ENCODE data around the gene DUSP7.

DUSP7 gene, protein sequence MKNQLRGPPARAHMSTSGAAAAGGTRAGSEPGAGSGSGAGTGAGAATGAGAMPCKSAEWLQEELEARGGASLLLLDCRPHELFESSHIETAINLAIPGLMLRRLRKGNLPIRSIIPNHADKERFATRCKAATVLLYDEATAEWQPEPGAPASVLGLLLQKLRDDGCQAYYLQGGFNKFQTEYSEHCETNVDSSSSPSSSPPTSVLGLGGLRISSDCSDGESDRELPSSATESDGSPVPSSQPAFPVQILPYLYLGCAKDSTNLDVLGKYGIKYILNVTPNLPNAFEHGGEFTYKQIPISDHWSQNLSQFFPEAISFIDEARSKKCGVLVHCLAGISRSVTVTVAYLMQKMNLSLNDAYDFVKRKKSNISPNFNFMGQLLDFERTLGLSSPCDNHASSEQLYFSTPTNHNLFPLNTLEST

DNA sequence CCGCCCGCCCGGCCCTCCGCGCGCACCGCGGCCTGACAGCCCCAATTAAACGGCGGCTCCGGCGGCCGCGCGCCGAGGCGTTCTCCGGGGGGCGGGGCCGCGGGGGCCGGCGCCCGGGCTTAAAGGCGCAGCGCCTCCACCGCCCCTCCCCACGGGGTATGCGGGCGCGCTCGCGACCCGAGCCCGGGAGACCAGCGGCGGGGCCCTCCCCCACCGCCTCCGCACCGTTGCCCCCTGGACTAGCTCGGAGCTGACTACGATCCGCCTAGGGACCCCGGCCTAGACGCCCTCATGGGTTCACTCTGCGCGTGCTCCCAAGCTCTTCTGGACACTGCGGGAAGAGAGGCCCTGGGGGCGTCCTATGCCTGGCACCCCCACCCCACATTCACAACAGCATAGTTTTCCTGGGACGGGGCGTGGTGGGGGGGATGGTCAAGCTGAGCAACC lies at the start of gene DUSP7:
TSS of gene DUSP7 (minus strand) at position 51 of the 447 bp plus-strand sequence. CDS start 205 bp downstream, outside the sequence.
- peak; percentile 77 for DNase-seq

- DNase-seq = no peak
These were observed 48.6 kb upstream of the DUSP7 start for GRCh38 chr3:52104684-52105640.

DNA sequence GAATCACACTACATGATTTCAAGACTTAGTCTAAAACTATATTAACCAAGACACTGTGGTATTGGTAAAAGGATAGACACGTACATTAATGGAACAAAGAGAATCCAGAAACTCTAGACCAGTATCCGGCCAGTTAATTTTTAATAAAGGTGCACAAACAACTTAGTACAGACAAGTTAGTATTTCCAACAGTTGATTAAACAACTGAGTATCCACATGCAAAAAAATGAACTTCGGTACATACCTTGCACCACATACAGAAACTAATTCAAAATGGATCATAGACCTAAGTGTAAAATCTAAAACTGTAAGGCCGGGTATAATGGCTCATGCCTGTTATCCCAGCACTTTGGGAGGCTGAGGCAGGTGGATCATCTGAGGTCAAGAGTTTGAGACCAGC lies 46.6 kb upstream of the DUSP7 start:
- no peak for DNase-seq

DNA sequence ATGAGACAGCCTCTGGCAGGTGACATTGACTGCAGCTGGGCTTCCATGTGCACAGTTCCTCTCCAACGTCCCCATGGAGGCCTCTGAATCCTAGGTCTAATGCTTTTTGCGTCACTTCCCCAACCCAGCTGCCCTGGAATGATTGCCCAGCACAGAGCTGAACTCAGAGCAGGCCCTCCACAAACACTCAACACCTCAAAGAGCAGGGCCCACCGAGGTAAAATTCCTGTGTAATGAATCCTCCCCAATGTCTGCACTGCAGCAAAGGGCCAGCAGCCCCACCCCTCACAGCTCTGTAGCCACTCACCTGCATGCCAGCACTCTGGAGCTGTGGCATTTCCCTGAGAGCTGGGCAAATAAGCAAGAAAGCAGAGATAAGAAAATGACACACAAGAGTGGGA lies 42.6 kb upstream of the DUSP7 start:
- DNase-seq = no peak

- DNase-seq = no peak
These were observed 41.6 kb upstream of the DUSP7 start for GRCh38 chr3:52097851-52098507.

- DNase-seq = no peak
These were observed 39.8 kb upstream of the DUSP7 start for GRCh38 chr3:52095990-52096775.

GRCh38 chr3:52094571-52095485 lies 38.5 kb upstream of the DUSP7 start:
- DNase-seq = no peak

DNA sequence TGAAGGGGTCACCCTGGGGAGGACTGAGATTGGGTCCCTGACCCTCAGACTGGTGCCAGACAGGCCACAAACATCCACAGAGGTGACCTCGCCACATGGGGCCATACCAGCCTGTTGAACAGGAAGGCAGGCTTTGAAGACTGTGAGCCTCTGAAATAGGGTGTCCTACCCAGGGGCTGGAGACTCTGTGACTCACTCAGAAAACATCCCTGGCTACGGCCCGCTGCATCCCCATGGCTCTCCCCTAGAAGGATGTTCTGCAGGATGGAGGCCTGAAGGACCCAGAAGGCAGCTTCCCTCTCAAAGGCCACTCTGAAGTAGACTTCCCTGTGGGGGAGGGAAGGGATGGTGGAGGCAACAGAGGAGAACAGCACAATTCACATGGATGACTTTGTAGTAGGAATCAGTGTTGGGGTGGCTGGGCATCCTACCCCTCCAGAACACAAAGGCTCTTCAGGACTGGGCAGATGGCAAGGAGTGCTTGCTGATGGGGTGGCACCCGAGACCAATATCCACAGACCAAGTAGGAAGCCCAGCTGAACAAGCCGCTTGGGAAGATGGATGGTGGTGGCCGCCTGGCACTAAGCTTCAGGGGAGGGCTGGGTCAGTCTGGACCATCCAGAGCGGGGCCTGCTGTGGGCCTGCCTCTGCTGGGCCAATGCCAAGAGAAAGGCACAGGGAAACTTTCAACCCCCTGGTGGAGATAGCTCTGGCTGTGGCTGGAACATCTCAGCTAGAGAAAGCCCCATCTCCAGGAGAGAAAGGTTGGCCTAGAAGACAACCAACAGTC lies 37.6 kb upstream of the DUSP7 start:
- no peak for DNase-seq

GRCh38 chr3:52092891-52093290 lies 36.5 kb upstream of the DUSP7 start:
- DNase-seq = no peak

DNA sequence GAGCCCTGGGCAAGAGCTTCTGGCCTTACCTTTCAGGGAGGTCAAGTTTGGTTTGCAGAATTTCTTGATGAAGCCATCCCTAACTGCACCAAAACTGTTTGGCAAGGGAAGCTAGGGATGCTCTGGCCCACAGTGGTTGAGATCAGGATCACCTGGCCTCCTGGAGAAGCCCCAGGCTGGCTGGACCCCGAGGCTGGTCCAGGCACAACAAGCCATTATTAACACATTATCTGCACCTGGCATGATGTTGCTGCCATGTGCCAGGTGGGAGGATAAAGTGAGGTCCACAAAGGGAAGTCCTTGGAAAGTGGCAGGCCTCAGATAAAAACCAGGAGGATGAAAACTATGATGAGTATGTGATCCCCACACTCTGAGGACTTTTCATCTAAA lies 35.9 kb upstream of the DUSP7 start:
- no peak for DNase-seq

- no peak for DNase-seq
These were observed 35.4 kb upstream of the DUSP7 start for GRCh38 chr3:52091586-52092270.

- no peak for DNase-seq
These were observed 34.6 kb upstream of the DUSP7 start for GRCh38 chr3:52090933-52091468.

DNA sequence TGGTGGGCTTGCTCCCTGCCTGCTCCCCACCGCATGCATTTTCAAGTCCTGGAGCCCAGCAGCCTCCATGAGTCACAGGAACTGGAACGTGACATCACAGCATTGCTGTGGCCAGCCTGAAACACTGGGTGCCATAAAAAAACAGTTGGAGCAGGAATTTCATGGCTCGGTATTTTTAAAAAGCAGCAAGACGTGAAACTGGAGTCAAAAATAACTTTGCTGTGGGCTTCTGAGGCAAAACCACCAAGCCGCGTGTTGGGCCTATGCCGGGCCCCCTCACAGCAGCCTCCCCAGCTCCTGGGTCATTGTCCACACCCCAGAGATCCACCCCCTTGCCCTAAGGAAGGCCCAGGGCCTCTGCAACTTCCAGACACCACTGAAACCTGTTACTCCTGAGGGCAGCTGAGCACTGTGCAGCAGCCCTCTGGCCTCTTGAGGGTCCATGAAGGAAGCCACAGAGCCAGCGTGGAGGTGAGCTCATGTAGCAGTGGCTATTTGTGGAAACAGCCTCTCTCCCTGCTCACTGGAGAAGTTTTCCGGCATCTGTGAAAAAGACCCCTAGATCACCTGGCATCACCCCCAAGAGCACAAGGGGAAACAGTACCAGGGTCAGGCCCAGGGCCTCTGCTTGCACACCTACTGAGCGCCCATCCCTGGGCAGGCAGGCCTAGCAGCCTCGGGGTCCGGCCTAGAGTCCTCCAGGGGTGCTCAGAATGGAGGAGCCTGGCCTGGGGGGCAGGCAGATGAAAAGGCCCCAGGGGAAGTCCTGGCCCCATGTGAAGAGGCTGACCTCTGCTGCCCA lies 34.0 kb upstream of the DUSP7 start:
- no peak for DNase-seq

- no peak for DNase-seq
These were observed 33.3 kb upstream of the DUSP7 start for GRCh38 chr3:52089691-52090090.

DNA sequence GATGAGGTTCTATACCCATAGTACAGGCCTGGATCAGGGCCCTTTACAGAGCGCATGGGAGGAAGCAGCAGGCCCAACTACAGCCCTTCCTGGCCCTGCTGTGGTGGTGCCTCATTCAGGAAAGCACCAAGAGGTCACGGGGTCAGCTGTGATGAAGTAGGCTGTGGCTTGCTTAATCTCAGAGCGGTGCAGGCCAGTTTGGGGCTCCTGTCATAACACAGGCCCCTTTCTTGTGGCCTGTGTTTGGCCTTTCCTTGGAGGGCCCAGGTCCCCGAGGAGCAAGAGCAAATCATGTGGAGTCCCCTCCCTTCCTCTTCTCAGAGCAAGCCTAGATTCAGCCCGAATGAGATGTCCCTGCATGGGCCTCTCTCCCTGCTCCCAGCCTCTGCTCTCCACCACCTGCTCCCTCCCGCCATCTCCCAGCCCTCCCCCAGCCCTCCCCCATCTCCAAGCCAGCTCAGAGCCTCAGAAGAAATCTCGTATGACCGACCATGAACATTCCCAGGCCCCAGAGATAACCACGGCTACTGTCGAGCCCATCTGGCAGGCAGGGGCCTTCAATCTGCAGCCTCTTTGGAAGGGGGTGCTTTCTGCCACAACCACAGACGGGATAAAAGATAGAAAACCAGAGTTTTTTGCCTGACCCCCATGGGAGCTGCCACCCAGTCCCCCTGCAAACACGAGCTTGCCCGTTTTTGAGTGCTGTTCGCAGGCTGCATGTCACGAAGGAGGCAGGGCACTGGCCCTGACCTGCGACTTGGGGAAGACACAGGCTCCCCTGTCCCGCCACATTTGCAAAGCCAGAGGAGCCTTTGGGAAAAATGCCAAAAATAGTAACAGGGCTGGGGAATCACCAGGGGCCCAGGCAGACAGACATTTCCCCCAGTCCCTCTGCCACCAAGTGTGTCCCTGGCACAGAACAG lies 32.3 kb upstream of the DUSP7 start:
- no peak for DNase-seq

- DNase-seq = no peak
These were observed 31.4 kb upstream of the DUSP7 start for GRCh38 chr3:52087731-52088130.

- DNase-seq = no peak
These were observed 30.7 kb upstream of the DUSP7 start for GRCh38 chr3:52086976-52087663.
